ENCODE results near the gene IFNAR2.

- no peak for TF ChIP-seq CTCF (IDR thresholded peaks at IDR 0.05)
- TF ChIP-seq ZFX (IDR thresholded peaks at IDR 0.05; ENCODE audit: borderline replicate concordance), result no peak
Measured at GRCh38 chr21:33244082-33244778, 14.5 kb downstream of the IFNAR2 start.

All from 22Rv1 (cell line).